Body of pancreas (tissue), 4 donors: Measurements from ENCODE around the gene BDKRB1. TPM values are rescaled to one million over a fixed set of nuclear protein-coding genes. Genes with fewer than 3 reads are reported as not detected.
A peak's percentile ranks its signal among the peaks of the same experiment; 100 is the strongest.

Experiments
- ATAC-seq: fragments of 150-250 bp; one replicate; pipeline ENCODE4 v1.9.1; 2016
- DNase-seq, 4 donors: peaks; one replicate each; pipeline ENCODE4 v3.0.0-alpha.2; 2019
- H3K27ac ChIP-seq, 4 donors: fragments of 200-600 bp; sonication (generic); 1 replicate in 3 of 4; 2 replicates in 1 of 4; pipeline versions ENCODE4 v1.5.1 to v1.6.1; 2016 to 2019; ENCODE audit warnings: mild to moderate bottlenecking in 1 of 4, mixed read lengths in 1 of 4, moderate library complexity in 1 of 4
- H3K27me3 ChIP-seq, 2 donors: fragments of 200-600 bp; sonication (generic); one replicate each; pipeline ENCODE4 v1.6.0; 2016; ENCODE audit warnings: mild to moderate bottlenecking in 1 of 2
- H3K36me3 ChIP-seq, 2 donors: fragments of 200-600 bp; sonication (generic); replicated peaks in 1 of 2; 2 replicates each; pipeline ENCODE4 v1.5.1; 2016; ENCODE audit warnings: low read depth in 2 of 2; ENCODE audit not compliant: insufficient read depth in 1 of 2
- H3K4me1 ChIP-seq: fragments of 200-600 bp; sonication (generic); one replicate; pipeline ENCODE4 v1.6.0; 2016
- H3K4me3 ChIP-seq, 2 donors: fragments of 200-600 bp; sonication (generic); 1 replicate in 1 of 2; 2 replicates in 1 of 2; pipeline ENCODE4 v1.5.1; 2016 to 2019
- H3K9me3 ChIP-seq, 3 donors: fragments of 200-600 bp; sonication (generic); 1 replicate in 2 of 3; 2 replicates in 1 of 3; pipeline ENCODE4 v1.5.1; 2016
- POLR2A ChIP-seq, 3 donors: fragments of 450-650 bp; IDR thresholded peaks; one replicate each; pipeline ENCODE4 v1.6.1; 2016; ENCODE audit warnings: antibody characterized with exemption in 3 of 3, mild to moderate bottlenecking in 2 of 3
- WGBS, 2 donors: methylation state at CpG; one replicate each; pipeline ENCODE4 v1.1.5; 2017; 5-methylcytosine and 5-hydroxymethylcytosine counted together
- intact Hi-C: fragments of 100-400 bp; cut with DNase I; formaldehyde crosslinking; loops from one replicate; pipeline ENCODE4 v1.15.1; 2023
- small RNA-seq: library from RNA; depleted of rRNA; stranded (forward); fragments of <200 nt; gene quantifications from one replicate; pipeline ENCODE3, GENCODE V24; 2016
- total RNA-seq, 2 donors: library from RNA; depleted of rRNA; stranded (reverse); fragments of >200 nt; gene quantifications; one replicate each; pipeline ENCODE4 v1.1.0, GENCODE V29; 2016
- TF ChIP-seq, protein P1 (sequence below), 7 experiments: fragments of 450-650 bp in 4 of 7; fragments of 200-600 bp in 3 of 7; sonication (generic) in 3 of 7; IDR thresholded peaks; one replicate each; pipeline ENCODE4 v1.5.1; 2016 to 2019; ENCODE audit warnings: antibody characterized with exemption in 7 of 7

The BDKRB1 gene
- total RNA-seq, 2 donors from 2014 or later = not detected

DNA sequence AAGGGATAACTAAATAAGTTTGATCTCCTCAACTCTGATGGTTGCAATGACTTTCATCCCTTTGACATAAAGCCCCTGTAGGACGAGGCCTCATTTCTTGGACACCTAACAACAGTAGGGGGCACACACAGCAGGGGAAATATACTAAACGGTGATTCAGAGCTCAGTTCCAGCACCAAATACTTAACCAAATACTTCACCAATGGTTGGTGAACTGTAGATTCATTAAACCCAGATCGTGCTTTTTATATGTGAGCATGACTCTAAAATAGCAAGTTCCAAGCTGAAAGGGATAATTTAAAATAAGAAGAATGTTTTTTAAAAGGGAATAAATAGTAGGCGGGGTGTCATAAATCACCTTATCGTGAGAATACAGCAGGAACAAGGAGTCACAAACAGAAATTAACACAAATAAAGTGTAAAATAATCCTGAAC lies 53.9 kb downstream of the BDKRB1 start:
- DNase-seq (no peak), ATAC-seq (no peak)
- WGBS, 2 donors = 53% methylated on average over 5 of the region's 5 CpGs
- intact Hi-C loops = loop anchor here (10.0 kb wide), 1 partner anchor 105 kb away; no protein-coding TSS in a partner anchor
- no peaks in the 10 kb centered on the region for H3K27me3 ChIP-seq
- no peaks in the 10 kb centered on the region for H3K9me3 ChIP-seq
- H3K4me1 ChIP-seq = no peaks in the 10 kb centered on the region
- H3K4me3 ChIP-seq = no peak overlapping the region
- peak overlapping the region in 3 of 4 donors; percentile 6 to 69 (median 45) for H3K27ac ChIP-seq
- H3K36me3 ChIP-seq = peaks cover 0 to 22% of the 10 kb centered on the region in 2 donors
- TF ChIP-seq, protein P1, sequence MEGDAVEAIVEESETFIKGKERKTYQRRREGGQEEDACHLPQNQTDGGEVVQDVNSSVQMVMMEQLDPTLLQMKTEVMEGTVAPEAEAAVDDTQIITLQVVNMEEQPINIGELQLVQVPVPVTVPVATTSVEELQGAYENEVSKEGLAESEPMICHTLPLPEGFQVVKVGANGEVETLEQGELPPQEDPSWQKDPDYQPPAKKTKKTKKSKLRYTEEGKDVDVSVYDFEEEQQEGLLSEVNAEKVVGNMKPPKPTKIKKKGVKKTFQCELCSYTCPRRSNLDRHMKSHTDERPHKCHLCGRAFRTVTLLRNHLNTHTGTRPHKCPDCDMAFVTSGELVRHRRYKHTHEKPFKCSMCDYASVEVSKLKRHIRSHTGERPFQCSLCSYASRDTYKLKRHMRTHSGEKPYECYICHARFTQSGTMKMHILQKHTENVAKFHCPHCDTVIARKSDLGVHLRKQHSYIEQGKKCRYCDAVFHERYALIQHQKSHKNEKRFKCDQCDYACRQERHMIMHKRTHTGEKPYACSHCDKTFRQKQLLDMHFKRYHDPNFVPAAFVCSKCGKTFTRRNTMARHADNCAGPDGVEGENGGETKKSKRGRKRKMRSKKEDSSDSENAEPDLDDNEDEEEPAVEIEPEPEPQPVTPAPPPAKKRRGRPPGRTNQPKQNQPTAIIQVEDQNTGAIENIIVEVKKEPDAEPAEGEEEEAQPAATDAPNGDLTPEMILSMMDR (IDR thresholded peaks at IDR 0.05) = no peak
- TF ChIP-seq POLR2A (IDR thresholded peaks at IDR 0.05) = no peak

DNA sequence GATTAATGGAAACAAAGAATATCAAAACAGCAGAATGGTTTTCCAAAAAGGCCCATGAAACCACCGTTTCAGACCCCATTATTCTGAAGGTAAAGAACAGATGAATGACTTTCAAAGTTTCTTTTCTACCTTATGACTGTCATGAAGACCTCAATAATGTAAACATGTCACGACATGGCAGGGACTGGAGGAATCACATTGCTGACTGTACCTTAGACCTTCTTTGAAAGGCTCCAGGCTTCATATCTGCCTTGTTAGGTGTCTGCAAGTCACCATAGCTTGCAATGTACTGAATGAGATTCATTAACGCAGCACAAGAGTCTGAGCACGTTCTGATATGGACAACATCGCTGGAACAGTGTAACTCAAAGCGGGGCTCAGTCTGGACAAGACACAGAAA lies 54.9 kb downstream of the BDKRB1 start:
- intact Hi-C loops = no loop called here
- no peak for ATAC-seq
- Histone ChIP-seq H3K36me3 (peaks cover 0 to 21% of the 10 kb centered on the region in 2 donors), H3K27ac (peak overlapping the region in 1 of 4 donors; percentile 69), H3K4me3 (no peak overlapping the region), H3K27me3 (no peaks in the 10 kb centered on the region), H3K9me3 (no peaks in the 10 kb centered on the region), H3K4me1 (no peaks in the 10 kb centered on the region)
- 83 to 89% methylated on average over 6 of the region's 6 CpGs for WGBS, 2 donors
- DNase-seq = no peak
- no peak for TF ChIP-seq POLR2A (IDR thresholded peaks at IDR 0.05)
- TF ChIP-seq, protein P1 (IDR thresholded peaks at IDR 0.05) = no peak

Small RNAs within 50 kb of the gene (small RNA-seq; reads per million reads assigned to genes)
- gene CKS1BP1 = not detected

Other genes starting within 250 kb of the BDKRB1 start
- 1 to 10 TPM; 4.4 to 4.6 TPM for gene C14orf132, start 216.8 kb upstream of the BDKRB1 start, total RNA-seq
- gene BDKRB2, start 51.4 kb upstream of the BDKRB1 start, total RNA-seq = 10 to 100 TPM in 1 of 2 donors, 1 to 10 TPM in 1; 9.6 to 11.4 TPM
- 10 to 100 TPM; 26.2 to 51.7 TPM for gene ATG2B, start 107.1 kb downstream of the BDKRB1 start, total RNA-seq
- 10 to 100 TPM in 1 of 2 donors, 1 to 10 TPM in 1; 8.0 to 11.2 TPM for gene GSKIP, start 107.3 kb downstream of the BDKRB1 start, total RNA-seq
- 1 to 10 TPM; 1.6 to 4.3 TPM for gene AK7, start 135.9 kb downstream of the BDKRB1 start, total RNA-seq
- gene PAPOLA, start 246.2 kb downstream of the BDKRB1 start, total RNA-seq = 100 to 1,000 TPM; 122 to 163 TPM